Mucosa of gallbladder (tissue), 1 donor: ENCODE data around the gene NUP42. TPM values are rescaled to one million over a fixed set of nuclear protein-coding genes. Genes with fewer than 3 reads are reported as not detected.
A peak's percentile ranks its signal among the peaks of the same experiment; 100 is the strongest.
"Not testable (repeated sequence)": the region's sequence is repeated elsewhere in the genome, so short reads cannot be mapped to it uniquely, and the experiment has no call there.

Experiments used
- DNase-seq: peaks from one replicate; pipeline ENCODE4 v3.0.0-alpha.2; 2020; ENCODE audit warnings: low spot score
- total RNA-seq: library from RNA; stranded (reverse); gene quantifications from one replicate; pipeline ENCODE4 v1.2.1, GENCODE V29; 2021
- donor health status: DM: no; HTN: no; CAD: no.

Gene NUP42
- 37.4 TPM for total RNA-seq

GRCh38 chr7:23181684-23182553 lies at the start of gene NUP42:
NUP42 (plus strand) TSS chr7:23182048; CDS start chr7:23182086, 38 bp downstream.
- peak; percentile 96 for DNase-seq

- DNase-seq, result no peak
These were observed 48.1 kb upstream of the NUP42 start for GRCh38 chr7:23133797-23134196.

- DNase-seq, result no peak
These were observed 46.1 kb upstream of the NUP42 start for GRCh38 chr7:23135755-23136154.

- no peak for DNase-seq
These were observed 45.6 kb upstream of the NUP42 start for GRCh38 chr7:23136216-23136615.

- no peak for DNase-seq
These were observed 24.2 kb upstream of the NUP42 start for GRCh38 chr7:23157679-23158078.

- DNase-seq, result no peak
These were observed 23.3 kb upstream of the NUP42 start for GRCh38 chr7:23158546-23158945.

- no peak for DNase-seq
These were observed 20.4 kb upstream of the NUP42 start for GRCh38 chr7:23161482-23161881.

GRCh38 chr7:23164846-23165245 lies 17.0 kb upstream of the NUP42 start:
- DNase-seq, result no peak

- DNase-seq, result no peak
These were observed 16.5 kb upstream of the NUP42 start for GRCh38 chr7:23165316-23165715.

GRCh38 chr7:23167691-23168090 lies 14.2 kb upstream of the NUP42 start:
- no peak for DNase-seq

GRCh38 chr7:23168111-23168885 lies 13.6 kb upstream of the NUP42 start:
- no peak for DNase-seq

- DNase-seq, result no peak
These were observed 5.9 kb upstream of the NUP42 start for GRCh38 chr7:23175938-23176337.

GRCh38 chr7:23183279-23184012 lies 1.6 kb downstream of the NUP42 start:
- no peak for DNase-seq

GRCh38 chr7:23184291-23184690 lies 2.4 kb downstream of the NUP42 start:
- DNase-seq, result no peak

- peak; percentile 36 for DNase-seq
These were observed 3.0 kb downstream of the NUP42 start for GRCh38 chr7:23184709-23185359.

- no peak for DNase-seq
These were observed 4.1 kb downstream of the NUP42 start for GRCh38 chr7:23185980-23186379.

- DNase-seq, result no peak
These were observed 9.2 kb downstream of the NUP42 start for GRCh38 chr7:23191022-23191421.

GRCh38 chr7:23193650-23194227 lies 11.9 kb downstream of the NUP42 start:
- DNase-seq, result not testable (repeated sequence)

GRCh38 chr7:23196306-23196705 lies 14.5 kb downstream of the NUP42 start:
- no peak for DNase-seq

GRCh38 chr7:23197745-23198144 lies 15.9 kb downstream of the NUP42 start:
- DNase-seq, result not testable (repeated sequence)

GRCh38 chr7:23200331-23200730 lies 18.5 kb downstream of the NUP42 start:
- no peak for DNase-seq
